Upper lobe of left lung (tissue), 4 donors: ENCODE measurements around the gene DENND5B.

Experiments
- CTCF ChIP-seq, 6 experiments: fragments of 450-650 bp in 4 of 6; fragments of 200-600 bp in 2 of 6; sonication (generic) in 2 of 6; IDR thresholded peaks; one replicate each; pipeline ENCODE4 v1.5.1; 2016 to 2019; ENCODE audit warnings: antibody characterized with exemption in 6 of 6
- POLR2A ChIP-seq, 4 donors: fragments of 450-650 bp; IDR thresholded peaks; one replicate each; pipeline ENCODE4 v1.5.1; 2016 to 2017; ENCODE audit warnings: antibody characterized with exemption in 4 of 4, mild to moderate bottlenecking in 2 of 4

GRCh38 chr12:31491241-31491794 is 99.6 kb downstream of the DENND5B start:
- TF ChIP-seq POLR2A (IDR thresholded peaks at IDR 0.05) (no peak), CTCF (IDR thresholded peaks at IDR 0.05) (no peak)
